Osteoblast (primary cell): Measurements from ENCODE around the gene VWA5B2. TPM values are rescaled to one million over a fixed set of nuclear protein-coding genes. Genes with fewer than 3 reads are reported as not detected.

Source experiments
- DNase-seq: peaks from one replicate; pipeline ENCODE4 v3.0.0; 2011; ENCODE audit warnings: low spot score, mixed read lengths; ENCODE audit not compliant: insufficient read length; ENCODE audit errors: missing footprints
- H2AFZ ChIP-seq: 2 replicates; pipeline ENCODE4 v1.6.0; 2011; ENCODE audit warnings: mild to moderate bottlenecking, low read length
- H3K27ac ChIP-seq: 2 replicates; pipeline ENCODE4 v1.5.1; 2011; ENCODE audit warnings: mild to moderate bottlenecking, low read depth, low read length, moderate library complexity
- H3K27me3 ChIP-seq: 2 replicates; pipeline ENCODE4 v1.6.0; 2012; ENCODE audit warnings: mild to moderate bottlenecking, control low read depth, inconsistent platforms, low read length, moderate library complexity; ENCODE audit not compliant: insufficient read depth
- H3K36me3 ChIP-seq: 2 replicates; pipeline ENCODE4 v1.5.1; 2011; ENCODE audit warnings: mild to moderate bottlenecking, low read length, control low read depth, moderate library complexity; ENCODE audit not compliant: insufficient read depth
- H3K4me1 ChIP-seq: 2 replicates; pipeline ENCODE4 v1.5.1; 2011; ENCODE audit warnings: mild to moderate bottlenecking, low read length, control low read depth, moderate library complexity; ENCODE audit not compliant: insufficient read depth
- H3K4me2 ChIP-seq: 2 replicates; pipeline ENCODE4 v1.6.0; 2011; ENCODE audit warnings: mild to moderate bottlenecking, low read length; ENCODE audit not compliant: insufficient read depth
- H3K4me3 ChIP-seq: fragments of 200-600 bp; sonication (generic); 3 replicates; pipeline ENCODE4 v1.5.1; 2012; ENCODE audit warnings: mild to moderate bottlenecking, low read length, inconsistent platforms; ENCODE audit not compliant: insufficient read depth
- H3K79me2 ChIP-seq: 2 replicates; pipeline ENCODE4 v1.6.0; 2012; ENCODE audit warnings: mild to moderate bottlenecking, low read length, control low read depth, inconsistent platforms; ENCODE audit not compliant: insufficient read depth
- H3K9me3 ChIP-seq: 2 replicates; pipeline ENCODE4 v1.5.1; 2011; ENCODE audit warnings: low read depth, low read length, control low read depth
- H4K20me1 ChIP-seq: 2 replicates; pipeline ENCODE4 v1.6.0; 2012; ENCODE audit warnings: mild to moderate bottlenecking, low read length, control low read depth; ENCODE audit not compliant: insufficient read depth
- total RNA-seq: library from RNA; depleted of rRNA; stranded (reverse); fragments of >200 nt; gene quantifications from 2 replicates; pipeline ENCODE4 v1.2.3, GENCODE V29; 2012
- TF ChIP-seq, protein P1 (sequence below): IDR thresholded peaks from 2 replicates; pipeline ENCODE4 v1.5.1; 2011; ENCODE audit warnings: mild to moderate bottlenecking, low read depth, low read length, moderate library complexity; ENCODE audit errors: extremely low read depth

The VWA5B2 gene
- total RNA-seq, 1 donor: not detected

DNA sequence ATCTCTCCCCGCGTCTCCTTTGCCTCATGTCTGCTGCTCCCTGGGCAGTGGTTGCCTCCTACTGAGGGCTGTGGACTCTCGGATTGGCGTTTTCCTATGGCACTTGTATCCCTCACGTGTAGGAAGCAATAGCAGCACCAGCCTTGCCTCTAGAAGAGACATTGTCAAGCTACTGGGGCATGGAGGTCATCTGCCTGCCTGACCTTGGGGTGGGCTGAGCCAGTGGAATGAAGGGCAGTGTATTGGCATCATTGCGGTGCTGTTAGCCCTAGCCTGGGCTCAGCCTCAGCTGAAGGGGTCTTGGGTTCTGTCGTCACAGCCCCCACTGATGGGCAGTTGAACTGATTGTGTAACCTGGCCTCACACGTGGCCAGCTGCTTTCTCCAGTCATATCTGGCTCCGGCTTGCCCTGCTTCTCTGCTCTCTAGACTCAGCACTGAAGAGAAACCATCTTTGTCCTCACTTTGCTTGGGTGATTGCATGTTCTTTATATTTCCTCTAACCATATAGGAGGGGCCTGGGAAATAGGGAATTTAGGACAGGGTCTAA, 35.3 kb upstream of the VWA5B2 start:
- H4K20me1 ChIP-seq: peaks cover 15% of the 10 kb centered on the region
- H3K9me3 ChIP-seq: no peaks in the 10 kb centered on the region
- no peak overlapping the region for H3K4me2 ChIP-seq
- no peak overlapping the region for H2AFZ ChIP-seq
- no peak overlapping the region for H3K27ac ChIP-seq
- H3K36me3 ChIP-seq: peaks cover 73% of the 10 kb centered on the region
- no peak for DNase-seq
- H3K27me3 ChIP-seq: no peaks in the 10 kb centered on the region
- TF ChIP-seq, protein P1, sequence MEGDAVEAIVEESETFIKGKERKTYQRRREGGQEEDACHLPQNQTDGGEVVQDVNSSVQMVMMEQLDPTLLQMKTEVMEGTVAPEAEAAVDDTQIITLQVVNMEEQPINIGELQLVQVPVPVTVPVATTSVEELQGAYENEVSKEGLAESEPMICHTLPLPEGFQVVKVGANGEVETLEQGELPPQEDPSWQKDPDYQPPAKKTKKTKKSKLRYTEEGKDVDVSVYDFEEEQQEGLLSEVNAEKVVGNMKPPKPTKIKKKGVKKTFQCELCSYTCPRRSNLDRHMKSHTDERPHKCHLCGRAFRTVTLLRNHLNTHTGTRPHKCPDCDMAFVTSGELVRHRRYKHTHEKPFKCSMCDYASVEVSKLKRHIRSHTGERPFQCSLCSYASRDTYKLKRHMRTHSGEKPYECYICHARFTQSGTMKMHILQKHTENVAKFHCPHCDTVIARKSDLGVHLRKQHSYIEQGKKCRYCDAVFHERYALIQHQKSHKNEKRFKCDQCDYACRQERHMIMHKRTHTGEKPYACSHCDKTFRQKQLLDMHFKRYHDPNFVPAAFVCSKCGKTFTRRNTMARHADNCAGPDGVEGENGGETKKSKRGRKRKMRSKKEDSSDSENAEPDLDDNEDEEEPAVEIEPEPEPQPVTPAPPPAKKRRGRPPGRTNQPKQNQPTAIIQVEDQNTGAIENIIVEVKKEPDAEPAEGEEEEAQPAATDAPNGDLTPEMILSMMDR: no peak
- peaks cover 19% of the 10 kb centered on the region for H3K79me2 ChIP-seq
- no peak overlapping the region for H3K4me3 ChIP-seq
- no peaks in the 10 kb centered on the region for H3K4me1 ChIP-seq

DNA sequence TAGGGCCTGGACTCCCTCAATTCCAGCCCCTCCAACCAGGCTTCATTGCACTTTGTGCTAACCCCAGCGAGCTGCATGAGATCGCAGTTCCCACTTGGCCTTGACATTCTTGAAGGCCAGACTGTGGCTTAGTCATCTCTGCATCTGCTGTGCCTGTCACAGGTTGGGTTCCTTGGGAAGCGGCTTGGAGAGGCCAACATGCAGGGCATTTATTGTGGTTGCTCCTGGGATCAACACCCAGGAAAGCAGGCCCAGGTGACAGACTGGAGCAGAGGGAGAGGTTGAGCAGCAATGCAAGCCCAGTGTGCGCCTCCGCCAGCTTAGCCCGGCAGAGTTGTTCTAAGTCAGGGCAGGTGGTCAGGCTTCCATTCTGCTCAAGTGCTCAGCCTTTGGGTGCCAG, 32.8 kb upstream of the VWA5B2 start:
- no peak overlapping the region for H3K4me3 ChIP-seq
- TF ChIP-seq, protein P1: no peak
- peaks cover 48% of the 10 kb centered on the region for H3K36me3 ChIP-seq
- no peaks in the 10 kb centered on the region for H3K4me1 ChIP-seq
- no peak overlapping the region for H2AFZ ChIP-seq
- no peaks in the 10 kb centered on the region for H3K79me2 ChIP-seq
- no peak for DNase-seq
- H3K9me3 ChIP-seq: no peaks in the 10 kb centered on the region
- H3K4me2 ChIP-seq: no peak overlapping the region
- H4K20me1 ChIP-seq: peaks cover 2% of the 10 kb centered on the region
- H3K27me3 ChIP-seq: no peaks in the 10 kb centered on the region
- H3K27ac ChIP-seq: no peak overlapping the region

DNA sequence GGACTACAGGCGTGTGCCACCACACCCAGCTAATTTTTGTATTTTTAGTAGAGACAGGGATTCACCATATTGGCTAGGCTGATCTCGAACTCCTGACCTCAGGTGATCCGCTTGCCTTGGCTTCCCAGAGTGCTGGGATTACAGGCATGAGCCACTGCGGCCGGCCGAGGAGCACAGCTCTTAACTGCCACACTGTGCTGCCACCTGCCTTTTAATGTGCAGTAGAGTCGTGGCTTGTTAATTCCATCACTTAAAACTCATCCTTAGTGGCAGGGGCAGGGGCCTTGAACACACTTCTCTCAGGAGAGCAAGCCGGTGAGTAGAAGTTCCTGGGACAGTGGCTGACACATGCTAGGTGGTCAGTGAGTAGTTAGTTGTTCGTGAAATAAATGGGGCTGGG, 30.9 kb upstream of the VWA5B2 start:
- TF ChIP-seq, protein P1: no peak
- H3K4me3 ChIP-seq: no peak overlapping the region
- H4K20me1 ChIP-seq: peaks cover 2% of the 10 kb centered on the region
- H3K27me3 ChIP-seq: no peaks in the 10 kb centered on the region
- no peaks in the 10 kb centered on the region for H3K4me1 ChIP-seq
- DNase-seq: no peak
- H3K27ac ChIP-seq: no peak overlapping the region
- no peak overlapping the region for H2AFZ ChIP-seq
- H3K4me2 ChIP-seq: no peak overlapping the region
- H3K36me3 ChIP-seq: peaks cover 28% of the 10 kb centered on the region
- H3K79me2 ChIP-seq: no peaks in the 10 kb centered on the region
- no peaks in the 10 kb centered on the region for H3K9me3 ChIP-seq

DNA sequence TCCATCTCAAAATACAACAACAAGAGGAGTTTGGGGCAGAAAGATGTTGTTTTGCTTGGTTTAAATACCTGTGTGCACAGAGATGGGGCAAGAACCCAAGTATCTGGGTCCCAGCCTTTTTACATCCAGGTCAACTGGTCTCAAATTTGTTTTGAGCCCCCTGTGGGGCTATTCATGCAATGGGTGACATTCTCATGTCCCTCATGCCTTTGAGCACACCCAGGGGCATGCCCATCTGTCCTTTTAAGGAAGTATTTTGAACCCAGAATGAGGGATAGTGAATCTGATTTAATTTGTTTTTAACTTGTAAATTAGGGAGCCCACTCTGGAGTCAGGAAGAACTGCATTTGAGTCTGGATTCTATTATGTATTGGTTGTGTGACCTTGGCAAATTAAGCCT, 28.6 kb upstream of the VWA5B2 start:
- Histone ChIP-seq H3K79me2 (no peaks in the 10 kb centered on the region), H3K4me2 (no peak overlapping the region), H2AFZ (no peak overlapping the region), H3K27me3 (no peaks in the 10 kb centered on the region), H3K4me3 (no peak overlapping the region), H3K9me3 (no peaks in the 10 kb centered on the region), H3K36me3 (peaks cover 6% of the 10 kb centered on the region), H4K20me1 (no peaks in the 10 kb centered on the region), H3K4me1 (no peaks in the 10 kb centered on the region), H3K27ac (no peak overlapping the region)
- TF ChIP-seq, protein P1: no peak
- no peak for DNase-seq
